SK-N-SH (cell line): ENCODE measurements around the gene MAPK11. TPM values are rescaled to one million over a fixed set of nuclear protein-coding genes. Genes with fewer than 3 reads are reported as not detected.

Experiments used
- CTCF ChIA-PET: fragments of 300-600, 350-600 bp; formaldehyde crosslinking; extraction: SDS; loops from one replicate; lab custom pipeline; 2021; lab: Yijun Ruan, JAX
- POLR2A ChIA-PET: fragments of 350-600 bp; sonication (Branson Sonifier 250); formaldehyde crosslinking; extraction: SDS; loops from one replicate; lab custom pipeline; 2020; ENCODE audit warnings: antibody characterized with exemption, inconsistent platforms; lab: Yijun Ruan, JAX
- DNase-seq: peaks from one replicate; pipeline ENCODE4 v3.0.0; 2012
- H2AFZ ChIP-seq: fragments of 200-600 bp; sonication (generic); 2 replicates; pipeline ENCODE4 v1.8.1; 2016; ENCODE audit warnings: antibody characterized with exemption, mild to moderate bottlenecking, low read depth
- H3F3A ChIP-seq: fragments of 200-600 bp; sonication (generic); replicated peaks from 2 replicates; pipeline ENCODE3; 2016; ENCODE audit warnings: antibody characterized with exemption, mild to moderate bottlenecking; ENCODE audit not compliant: insufficient read depth
- H3K27ac ChIP-seq, 2 experiments: fragments of 200-500 bp in 1 of 2; fragments of 200-600 bp in 1 of 2; sonication (Bioruptor generic) in 1 of 2; sonication (generic), shearing (Covaris generic) in 1 of 2; 2 replicates each; pipeline versions ENCODE4 v1.5.1 to v1.6.1; 2014 to 2016; ENCODE audit warnings: low read depth in 2 of 2, inconsistent platforms in 1 of 2, low read length in 1 of 2, mild to moderate bottlenecking in 1 of 2, mixed read lengths in 1 of 2
- H3K27me3 ChIP-seq: fragments of 200-600 bp; sonication (generic), shearing (Covaris generic); 2 replicates; pipeline ENCODE4 v1.6.1; 2016; ENCODE audit warnings: mixed run types; ENCODE audit not compliant: insufficient read depth
- H3K36me3 ChIP-seq, 2 experiments: fragments of 200-500 bp in 1 of 2; fragments of 200-600 bp in 1 of 2; sonication (Bioruptor generic) in 1 of 2; sonication (generic) in 1 of 2; replicated peaks in 1 of 2; 2 replicates each; pipeline versions ENCODE3 to v1.5.1; 2014 to 2016; ENCODE audit warnings: low read length in 1 of 2, mild to moderate bottlenecking in 1 of 2; ENCODE audit not compliant: insufficient read depth in 2 of 2, control insufficient read depth in 1 of 2
- H3K4me1 ChIP-seq, 2 experiments: fragments of 200-500 bp in 1 of 2; fragments of 200-600 bp in 1 of 2; sonication (Bioruptor generic) in 1 of 2; sonication (generic), shearing (Covaris generic) in 1 of 2; 2 replicates each; pipeline versions ENCODE4 v1.5.1 to v1.6.1; 2014 to 2016; ENCODE audit warnings: low read depth in 1 of 2, low read length in 1 of 2, mixed run types in 1 of 2; ENCODE audit not compliant: insufficient read depth in 2 of 2, control insufficient read depth in 1 of 2
- H3K4me2 ChIP-seq: fragments of 200-600 bp; sonication (generic), shearing (Covaris generic); 2 replicates; pipeline ENCODE4 v1.6.1; 2017; ENCODE audit warnings: mixed run types
- H3K4me3 ChIP-seq, 2 experiments: fragments of 200-500 bp in 1 of 2; fragments of 200-600 bp in 1 of 2; sonication (Bioruptor generic) in 1 of 2; sonication (generic), shearing (Covaris generic) in 1 of 2; 2 replicates each; pipeline versions ENCODE4 v1.5.1 to v1.8.1; 2014 to 2016; ENCODE audit warnings: low read depth in 2 of 2, inconsistent platforms in 1 of 2, low read length in 1 of 2, mild to moderate bottlenecking in 1 of 2, mixed read lengths in 1 of 2, moderate library complexity in 1 of 2
- H3K79me2 ChIP-seq: fragments of 200-600 bp; sonication (generic); 2 replicates; pipeline ENCODE4 v1.8.1; 2017; ENCODE audit warnings: mild to moderate bottlenecking; ENCODE audit not compliant: insufficient read depth
- H3K9ac ChIP-seq: fragments of 200-600 bp; sonication (generic); 2 replicates; pipeline ENCODE4 v1.6.1; 2017; ENCODE audit warnings: mixed run types
- H3K9me2 ChIP-seq: fragments of 200-600 bp; sonication (generic); 2 replicates; pipeline ENCODE4 v1.6.1; 2017; ENCODE audit warnings: mixed run types
- H3K9me3 ChIP-seq: fragments of 200-600 bp; sonication (generic); 2 replicates; pipeline ENCODE4 v1.6.1; 2017; ENCODE audit warnings: mixed run types, mild to moderate bottlenecking, moderate library complexity
- H4K20me1 ChIP-seq: fragments of 200-600 bp; sonication (generic); 2 replicates; pipeline ENCODE4 v1.6.1; 2017; ENCODE audit warnings: mild to moderate bottlenecking, mixed run types; ENCODE audit not compliant: insufficient read depth
- FOSL2 ChIP-seq: IDR thresholded peaks from 2 replicates; pipeline ENCODE4 v1.4.0; 2012; ENCODE audit warnings: low read depth, mild to moderate bottlenecking, moderate library complexity, borderline replicate concordance
- FOXM1 ChIP-seq: IDR thresholded peaks from 2 replicates; pipeline ENCODE4 v1.4.0; 2012; ENCODE audit warnings: low read depth, mild to moderate bottlenecking
- GATA2 ChIP-seq: sonication (generic); formaldehyde crosslinking; IDR thresholded peaks from 2 replicates; pipeline ENCODE4 v1.5.0; 2020; ENCODE audit warnings: mild to moderate bottlenecking, missing genetic modification reagents
- MEF2A ChIP-seq: IDR thresholded peaks from 2 replicates; pipeline ENCODE4 v1.4.0; 2012; ENCODE audit warnings: low read depth, borderline replicate concordance
- MXI1 ChIP-seq: IDR thresholded peaks from 2 replicates; pipeline ENCODE4 v1.6.1; 2012; ENCODE audit warnings: mild to moderate bottlenecking, low read depth, low read length, improper control_type of control experiment
- NRF1 ChIP-seq: IDR thresholded peaks from 2 replicates; pipeline ENCODE4 v1.6.1; 2012; ENCODE audit warnings: low read depth, mild to moderate bottlenecking, low read length
- RCOR1 ChIP-seq: fragments of 150-350 bp; IDR thresholded peaks from 2 replicates; pipeline ENCODE4 v1.6.1; 2017; ENCODE audit warnings: antibody characterized with exemption, low read length
- RFX5 ChIP-seq: IDR thresholded peaks from 2 replicates; pipeline ENCODE4 v1.6.1; 2012; ENCODE audit warnings: mild to moderate bottlenecking, improper control_type of control experiment, low read length
- RXRA ChIP-seq: IDR thresholded peaks from 2 replicates; pipeline ENCODE4 v1.4.0; 2012; ENCODE audit warnings: low read depth, mild to moderate bottlenecking, borderline replicate concordance
- SIN3A ChIP-seq: IDR thresholded peaks from 2 replicates; pipeline ENCODE4 v1.6.1; 2012; ENCODE audit warnings: low read depth, mild to moderate bottlenecking, low read length, moderate library complexity, borderline replicate concordance
- SMC3 ChIP-seq: IDR thresholded peaks from 2 replicates; pipeline ENCODE4 v1.6.1; 2012; ENCODE audit warnings: low read depth, low read length, improper control_type of control experiment
- TCF12 ChIP-seq: IDR thresholded peaks from 2 replicates; pipeline ENCODE4 v1.4.0; 2012
- TEAD4 ChIP-seq: IDR thresholded peaks from 2 replicates; pipeline ENCODE4 v1.4.0; 2012; ENCODE audit warnings: mild to moderate bottlenecking, borderline replicate concordance; ENCODE audit not compliant: insufficient read depth
- WGBS: methylation state at CpG from one replicate; pipeline ENCODE4 v1.1.6; 2017; ENCODE audit warnings: low lambda C conversion rate; 5-methylcytosine and 5-hydroxymethylcytosine counted together
- polyA plus RNA-seq, 3 experiments: library from polyadenylated mRNA; depleted of rRNA; stranded (reverse); fragments of >200 nt; gene quantifications; 2 replicates each; pipeline ENCODE4 v1.2.3, GENCODE V29; 2012
- TF ChIP-seq, protein P1 (sequence below): IDR thresholded peaks from 2 replicates; pipeline ENCODE4 v1.4.0; 2012; ENCODE audit warnings: low read depth
- TF ChIP-seq, protein P2 (sequence below): fragments of 150-350 bp; IDR thresholded peaks from 2 replicates; pipeline ENCODE4 v1.6.1; 2017; ENCODE audit warnings: antibody characterized with exemption, low read length, low read depth, borderline replicate concordance
- TF ChIP-seq, protein P3 (sequence below): IDR thresholded peaks from 2 replicates; pipeline ENCODE4 v1.6.1; 2012; ENCODE audit warnings: mild to moderate bottlenecking, low read depth, low read length, moderate library complexity
- TF ChIP-seq, protein P4 (sequence below): fragments of 150-350 bp; IDR thresholded peaks from 2 replicates; pipeline ENCODE4 v1.6.1; 2016; ENCODE audit warnings: mild to moderate bottlenecking, low read depth, low read length
- TF ChIP-seq, protein P5 (sequence below): fragments of 200-600 bp; sonication (generic); IDR thresholded peaks from 2 replicates; pipeline ENCODE4 v1.6.1; 2017; ENCODE audit warnings: antibody characterized with exemption, mild to moderate bottlenecking, moderate library complexity

Gene MAPK11
- polyA plus RNA-seq, 1 of the 3 experiments (the other 2 are of a cell fraction): 36.0 TPM

DNA sequence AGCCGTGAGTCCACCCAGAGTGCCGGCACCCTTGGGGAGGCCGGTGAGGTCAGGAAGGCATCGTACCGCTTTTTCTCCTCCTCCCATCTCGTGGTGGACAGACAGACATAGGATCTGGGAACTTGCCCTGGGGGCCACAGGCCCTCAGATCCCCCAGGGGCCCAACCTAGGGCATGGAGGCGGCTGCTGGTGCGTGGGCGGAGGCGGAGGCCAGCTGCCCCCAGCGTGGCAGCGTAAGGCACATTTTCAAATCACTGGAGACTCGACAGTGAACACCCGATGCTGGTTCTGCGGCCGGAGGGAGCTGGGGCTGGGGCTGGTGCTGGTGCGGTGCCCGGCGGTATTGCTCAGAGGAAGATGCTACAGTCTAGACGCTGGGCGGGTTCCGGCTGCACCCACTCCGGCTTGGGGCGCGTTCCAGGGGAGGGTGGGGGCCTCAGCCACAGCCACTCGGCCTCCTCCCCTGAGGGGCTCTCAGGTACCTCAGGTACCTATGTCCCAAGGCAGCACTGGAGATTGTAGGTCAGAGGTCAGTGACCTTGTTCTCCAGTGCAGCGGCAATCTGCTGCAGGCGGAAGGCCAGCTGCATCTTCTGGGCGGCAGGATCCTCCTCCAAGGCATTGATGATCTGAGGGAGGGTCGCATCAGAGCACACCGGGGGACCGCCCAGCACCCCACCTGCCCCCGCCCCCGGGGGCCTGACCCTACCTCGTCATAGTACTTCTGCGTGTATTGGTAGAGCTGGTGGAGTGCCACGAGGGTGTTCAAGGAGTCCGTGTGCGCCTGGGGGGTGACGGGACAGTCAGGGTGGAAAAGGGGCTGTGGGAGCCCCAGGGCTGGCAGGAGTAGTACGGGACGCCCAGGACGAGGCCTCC lies 5.2 kb upstream of the MAPK11 start:
- H3K36me3 ChIP-seq: peaks cover 22 to 58% of the 10 kb centered on the region in 2 experiments
- H3F3A ChIP-seq: peaks cover 34% of the 10 kb centered on the region
- ChIA-PET POLR2A (no interaction called here), CTCF (interaction anchor here (0.7 to 7.0 kb wide), 17 partner anchors 8 to 327 kb away, joined by 3 to 101 read pairs (median 7); partner anchors contain the start of genes DENND6B, MAPK12 and PPP6R2)
- DNase-seq: no peak
- H3K9ac ChIP-seq: no peak overlapping the region
- peaks cover 27% of the 10 kb centered on the region; the same call in 1 of the 2 replicates for H4K20me1 ChIP-seq
- WGBS: 96% methylated on average over 29 of the region's 43 CpGs
- no peaks in the 10 kb centered on the region for H3K27me3 ChIP-seq
- no peak overlapping the region for H3K4me2 ChIP-seq
- no peak for TF ChIP-seq SIN3A
- no peak for TF ChIP-seq NRF1
- TF ChIP-seq, protein P1, sequence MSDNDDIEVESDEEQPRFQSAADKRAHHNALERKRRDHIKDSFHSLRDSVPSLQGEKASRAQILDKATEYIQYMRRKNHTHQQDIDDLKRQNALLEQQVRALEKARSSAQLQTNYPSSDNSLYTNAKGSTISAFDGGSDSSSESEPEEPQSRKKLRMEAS: no peak
- TF ChIP-seq, protein P2, sequence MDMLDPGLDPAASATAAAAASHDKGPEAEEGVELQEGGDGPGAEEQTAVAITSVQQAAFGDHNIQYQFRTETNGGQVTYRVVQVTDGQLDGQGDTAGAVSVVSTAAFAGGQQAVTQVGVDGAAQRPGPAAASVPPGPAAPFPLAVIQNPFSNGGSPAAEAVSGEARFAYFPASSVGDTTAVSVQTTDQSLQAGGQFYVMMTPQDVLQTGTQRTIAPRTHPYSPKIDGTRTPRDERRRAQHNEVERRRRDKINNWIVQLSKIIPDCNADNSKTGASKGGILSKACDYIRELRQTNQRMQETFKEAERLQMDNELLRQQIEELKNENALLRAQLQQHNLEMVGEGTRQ: no peak
- TF ChIP-seq, protein P3, sequence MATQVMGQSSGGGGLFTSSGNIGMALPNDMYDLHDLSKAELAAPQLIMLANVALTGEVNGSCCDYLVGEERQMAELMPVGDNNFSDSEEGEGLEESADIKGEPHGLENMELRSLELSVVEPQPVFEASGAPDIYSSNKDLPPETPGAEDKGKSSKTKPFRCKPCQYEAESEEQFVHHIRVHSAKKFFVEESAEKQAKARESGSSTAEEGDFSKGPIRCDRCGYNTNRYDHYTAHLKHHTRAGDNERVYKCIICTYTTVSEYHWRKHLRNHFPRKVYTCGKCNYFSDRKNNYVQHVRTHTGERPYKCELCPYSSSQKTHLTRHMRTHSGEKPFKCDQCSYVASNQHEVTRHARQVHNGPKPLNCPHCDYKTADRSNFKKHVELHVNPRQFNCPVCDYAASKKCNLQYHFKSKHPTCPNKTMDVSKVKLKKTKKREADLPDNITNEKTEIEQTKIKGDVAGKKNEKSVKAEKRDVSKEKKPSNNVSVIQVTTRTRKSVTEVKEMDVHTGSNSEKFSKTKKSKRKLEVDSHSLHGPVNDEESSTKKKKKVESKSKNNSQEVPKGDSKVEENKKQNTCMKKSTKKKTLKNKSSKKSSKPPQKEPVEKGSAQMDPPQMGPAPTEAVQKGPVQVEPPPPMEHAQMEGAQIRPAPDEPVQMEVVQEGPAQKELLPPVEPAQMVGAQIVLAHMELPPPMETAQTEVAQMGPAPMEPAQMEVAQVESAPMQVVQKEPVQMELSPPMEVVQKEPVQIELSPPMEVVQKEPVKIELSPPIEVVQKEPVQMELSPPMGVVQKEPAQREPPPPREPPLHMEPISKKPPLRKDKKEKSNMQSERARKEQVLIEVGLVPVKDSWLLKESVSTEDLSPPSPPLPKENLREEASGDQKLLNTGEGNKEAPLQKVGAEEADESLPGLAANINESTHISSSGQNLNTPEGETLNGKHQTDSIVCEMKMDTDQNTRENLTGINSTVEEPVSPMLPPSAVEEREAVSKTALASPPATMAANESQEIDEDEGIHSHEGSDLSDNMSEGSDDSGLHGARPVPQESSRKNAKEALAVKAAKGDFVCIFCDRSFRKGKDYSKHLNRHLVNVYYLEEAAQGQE: no peak
- TF ChIP-seq GATA2: no peak
- TF ChIP-seq TEAD4: no peak
- TF ChIP-seq FOSL2: no peak
- TF ChIP-seq MXI1: no peak
- H3K4me3 ChIP-seq: no peak overlapping the region
- H3K9me2 ChIP-seq: no peaks in the 10 kb centered on the region
- H3K79me2 ChIP-seq: no peaks in the 10 kb centered on the region
- no peak overlapping the region; a peak in 1 of 4 replicates for H3K27ac ChIP-seq
- no peaks in the 10 kb centered on the region for H3K9me3 ChIP-seq
- H3K4me1 ChIP-seq: peaks cover 7 to 13% of the 10 kb centered on the region in 2 experiments; a peak in 2 of 4 replicates
- H2AFZ ChIP-seq: no peak overlapping the region

DNA sequence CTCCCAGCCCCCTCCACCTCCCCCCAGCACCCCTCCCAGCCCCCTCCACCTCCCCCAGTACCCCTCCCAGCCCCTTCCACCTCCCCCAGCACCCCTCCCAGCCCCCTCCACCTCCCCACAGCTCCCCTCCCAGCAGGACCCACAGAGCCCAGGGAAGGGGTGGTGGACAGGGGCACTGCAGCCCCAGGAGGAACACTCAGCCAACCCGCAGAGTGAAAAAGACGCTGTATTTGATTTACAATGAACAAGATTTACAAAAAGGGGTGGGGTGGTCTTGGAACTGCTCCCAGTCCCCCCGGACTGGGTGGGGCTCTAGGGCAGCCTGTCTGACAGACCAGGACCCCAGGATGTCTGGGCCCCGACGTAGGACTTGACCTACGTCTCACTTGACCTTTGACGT lies 4.6 kb upstream of the MAPK11 start:
- DNase-seq: peak; percentile 57
- peaks cover 7 to 13% of the 10 kb centered on the region in 2 experiments; a peak in 2 of 4 replicates for H3K4me1 ChIP-seq
- POLR2A ChIA-PET: no interaction called here
- no peaks in the 10 kb centered on the region for H3K79me2 ChIP-seq
- 85% methylated on average over 2 of the region's 7 CpGs for WGBS
- H3K36me3 ChIP-seq: peaks cover 21 to 51% of the 10 kb centered on the region in 2 experiments
- CTCF ChIA-PET: interaction anchor here (0.9 to 11.4 kb wide), 12 partner anchors 9 to 327 kb away, joined by 3 to 101 read pairs (median 9); partner anchors contain the start of genes DENND6B, HDAC10, MAPK12 and PPP6R2
- H2AFZ ChIP-seq: no peak overlapping the region
- H3F3A ChIP-seq: peaks cover 35% of the 10 kb centered on the region
- no peak overlapping the region for H3K4me2 ChIP-seq
- H4K20me1 ChIP-seq: peaks cover 27% of the 10 kb centered on the region; the same call in 1 of the 2 replicates
- no peak overlapping the region for H3K9ac ChIP-seq
- no peak overlapping the region; a peak in 1 of 4 replicates for H3K27ac ChIP-seq
- no peaks in the 10 kb centered on the region for H3K9me3 ChIP-seq
- no peaks in the 10 kb centered on the region for H3K27me3 ChIP-seq
- H3K4me3 ChIP-seq: no peak overlapping the region
- no peaks in the 10 kb centered on the region for H3K9me2 ChIP-seq
- no peak for TF ChIP-seq FOXM1
- no peak for TF ChIP-seq FOSL2
- no peak for TF ChIP-seq RFX5
- no peak for TF ChIP-seq RCOR1
- no peak for TF ChIP-seq SMC3
- TF ChIP-seq, protein P4, sequence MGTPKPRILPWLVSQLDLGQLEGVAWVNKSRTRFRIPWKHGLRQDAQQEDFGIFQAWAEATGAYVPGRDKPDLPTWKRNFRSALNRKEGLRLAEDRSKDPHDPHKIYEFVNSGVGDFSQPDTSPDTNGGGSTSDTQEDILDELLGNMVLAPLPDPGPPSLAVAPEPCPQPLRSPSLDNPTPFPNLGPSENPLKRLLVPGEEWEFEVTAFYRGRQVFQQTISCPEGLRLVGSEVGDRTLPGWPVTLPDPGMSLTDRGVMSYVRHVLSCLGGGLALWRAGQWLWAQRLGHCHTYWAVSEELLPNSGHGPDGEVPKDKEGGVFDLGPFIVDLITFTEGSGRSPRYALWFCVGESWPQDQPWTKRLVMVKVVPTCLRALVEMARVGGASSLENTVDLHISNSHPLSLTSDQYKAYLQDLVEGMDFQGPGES: no peak
- no peak for TF ChIP-seq SIN3A
- no peak for TF ChIP-seq MXI1
- TF ChIP-seq TCF12: no peak
- no peak for TF ChIP-seq RXRA
- TF ChIP-seq, protein P5, sequence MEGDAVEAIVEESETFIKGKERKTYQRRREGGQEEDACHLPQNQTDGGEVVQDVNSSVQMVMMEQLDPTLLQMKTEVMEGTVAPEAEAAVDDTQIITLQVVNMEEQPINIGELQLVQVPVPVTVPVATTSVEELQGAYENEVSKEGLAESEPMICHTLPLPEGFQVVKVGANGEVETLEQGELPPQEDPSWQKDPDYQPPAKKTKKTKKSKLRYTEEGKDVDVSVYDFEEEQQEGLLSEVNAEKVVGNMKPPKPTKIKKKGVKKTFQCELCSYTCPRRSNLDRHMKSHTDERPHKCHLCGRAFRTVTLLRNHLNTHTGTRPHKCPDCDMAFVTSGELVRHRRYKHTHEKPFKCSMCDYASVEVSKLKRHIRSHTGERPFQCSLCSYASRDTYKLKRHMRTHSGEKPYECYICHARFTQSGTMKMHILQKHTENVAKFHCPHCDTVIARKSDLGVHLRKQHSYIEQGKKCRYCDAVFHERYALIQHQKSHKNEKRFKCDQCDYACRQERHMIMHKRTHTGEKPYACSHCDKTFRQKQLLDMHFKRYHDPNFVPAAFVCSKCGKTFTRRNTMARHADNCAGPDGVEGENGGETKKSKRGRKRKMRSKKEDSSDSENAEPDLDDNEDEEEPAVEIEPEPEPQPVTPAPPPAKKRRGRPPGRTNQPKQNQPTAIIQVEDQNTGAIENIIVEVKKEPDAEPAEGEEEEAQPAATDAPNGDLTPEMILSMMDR: no peak
- TF ChIP-seq MEF2A: no peak
